Measurements from ENCODE around the gene CMTR1. TPM values are rescaled to one million over a fixed set of nuclear protein-coding genes. Genes with fewer than 3 reads are reported as not detected.

The CMTR1 gene
- total RNA-seq, 1 experiment from 2014 or later = 34.8 TPM

DNA sequence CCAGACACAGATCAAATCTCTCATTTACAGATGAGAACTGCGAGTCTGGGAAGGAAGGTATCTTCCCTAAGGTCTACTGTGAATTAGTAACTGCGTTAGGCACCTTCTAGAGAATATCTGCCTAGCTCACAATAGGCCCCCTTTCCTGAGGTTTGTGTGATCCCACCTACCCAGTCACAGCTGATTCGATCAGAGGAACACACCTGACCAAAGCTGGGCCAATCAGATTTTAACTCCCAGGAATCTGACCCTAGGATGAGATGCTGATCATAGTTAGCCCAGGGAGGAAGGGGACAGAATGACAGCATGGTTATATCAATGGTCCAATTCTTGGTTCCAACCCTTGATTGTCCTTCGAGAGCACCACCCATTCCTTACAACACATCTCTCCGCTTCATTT, 74.1 kb downstream of the CMTR1 start:
- Mint-ChIP-seq H3K27me3 (ENCODE audit: low read depth) (peaks cover 36% of the 10 kb centered on the region), H3K4me3 (no peak overlapping the region), H3K36me3 (ENCODE audit: insufficient read depth in 1 of 3, low read depth in 3 of 3) (peaks cover 0 to 5% (median 0%) of the 10 kb centered on the region in 3 experiments; a peak in 3 of 7 replicates), H3K27ac (0 out of 7 replicates have a peak overlapping the region, but pooled peaks of 1 of the 3 experiments have one; percentile 4), H3K9me3 (no peaks in the 10 kb centered on the region), H3K4me1 (peaks cover 20 to 49% of the 10 kb centered on the region in 2 experiments)
- Histone ChIP-seq H3K18ac (ENCODE audit: insufficient read length, low read depth, low read length) (no peak overlapping the region), H2BK15ac (ENCODE audit: low read depth, low read length) (no peak overlapping the region), H2BK20ac (ENCODE audit: low read depth, low read length, poor library complexity, severe bottlenecking) (no peak overlapping the region), H3K79me2 (ENCODE audit: insufficient read depth, low read length) (no peaks in the 10 kb centered on the region), H3K9me3 (ENCODE audit: control insufficient read depth, low read depth, low read length) (no peaks in the 10 kb centered on the region), H3K9ac (ENCODE audit: extremely low read depth, insufficient read length, low read length) (no peak overlapping the region), H3K4me1 (ENCODE audit: insufficient read depth, low read length) (peaks cover 6% of the 10 kb centered on the region; the same call in 1 of the 2 replicates), H3T11ph (ENCODE audit: low read length) (no peak overlapping the region), H3K27me3 (ENCODE audit: insufficient read depth, low read length) (peaks cover 6% of the 10 kb centered on the region; the same call in 1 of the 2 replicates), H4K20me1 (ENCODE audit: control insufficient read depth, insufficient read depth, insufficient read length) (no peaks in the 10 kb centered on the region), H4K8ac (replicated peaks; ENCODE audit: insufficient read length, low read depth, low read length) (no peak overlapping the region), H3K79me1 (ENCODE audit: insufficient read depth, low read depth, low read length, poor library complexity, severe bottlenecking) (no peaks in the 10 kb centered on the region), H3K23me2 (ENCODE audit: insufficient read length, low read depth, low read length, poor library complexity, severe bottlenecking) (no peaks in the 10 kb centered on the region), H2BK120ac (ENCODE audit: low read depth, low read length, poor library complexity, severe bottlenecking) (no peak overlapping the region), H3K23ac (ENCODE audit: insufficient read length, low read depth, low read length) (no peak overlapping the region), H2BK12ac (ENCODE audit: insufficient read length, low read depth, low read length) (no peak overlapping the region), H2AK5ac (ENCODE audit: insufficient read length, low read length) (no peak overlapping the region), H3K4me2 (ENCODE audit: insufficient read depth, insufficient read length, low read length) (no peak overlapping the region), H4K5ac (ENCODE audit: insufficient read length, low read depth, low read length) (no peak overlapping the region), H2BK5ac (ENCODE audit: insufficient read length, low read length) (no peak overlapping the region), H3K14ac (ENCODE audit: insufficient read depth, low read length) (no peak overlapping the region), H4K91ac (ENCODE audit: insufficient read length, low read depth, low read length) (no peak overlapping the region), H3K27ac (ENCODE audit: insufficient read length, low read depth, low read length) (no peak overlapping the region), H3K4ac (ENCODE audit: low read depth, low read length) (no peak overlapping the region), H3K56ac (ENCODE audit: insufficient read length, low read depth, low read length) (no peak overlapping the region), H2AFZ (ENCODE audit: low read length) (no peak overlapping the region)
- TF ChIP-seq, protein P1, sequence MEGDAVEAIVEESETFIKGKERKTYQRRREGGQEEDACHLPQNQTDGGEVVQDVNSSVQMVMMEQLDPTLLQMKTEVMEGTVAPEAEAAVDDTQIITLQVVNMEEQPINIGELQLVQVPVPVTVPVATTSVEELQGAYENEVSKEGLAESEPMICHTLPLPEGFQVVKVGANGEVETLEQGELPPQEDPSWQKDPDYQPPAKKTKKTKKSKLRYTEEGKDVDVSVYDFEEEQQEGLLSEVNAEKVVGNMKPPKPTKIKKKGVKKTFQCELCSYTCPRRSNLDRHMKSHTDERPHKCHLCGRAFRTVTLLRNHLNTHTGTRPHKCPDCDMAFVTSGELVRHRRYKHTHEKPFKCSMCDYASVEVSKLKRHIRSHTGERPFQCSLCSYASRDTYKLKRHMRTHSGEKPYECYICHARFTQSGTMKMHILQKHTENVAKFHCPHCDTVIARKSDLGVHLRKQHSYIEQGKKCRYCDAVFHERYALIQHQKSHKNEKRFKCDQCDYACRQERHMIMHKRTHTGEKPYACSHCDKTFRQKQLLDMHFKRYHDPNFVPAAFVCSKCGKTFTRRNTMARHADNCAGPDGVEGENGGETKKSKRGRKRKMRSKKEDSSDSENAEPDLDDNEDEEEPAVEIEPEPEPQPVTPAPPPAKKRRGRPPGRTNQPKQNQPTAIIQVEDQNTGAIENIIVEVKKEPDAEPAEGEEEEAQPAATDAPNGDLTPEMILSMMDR (conservative IDR thresholded peaks at IDR 0.05) = no peak
- WGBS (ENCODE audit: extremely low coverage, insufficient read length, low lambda C conversion rate) = no CpG with 5 or more reads among the region's 5 CpGs
- DNase-seq = no peak

Data from H9 (cell line).